B cell (primary cell): ENCODE results near the gene RAB10. TPM values are rescaled to one million over a fixed set of nuclear protein-coding genes. Genes with fewer than 3 reads are reported as not detected.

Experiments
- ATAC-seq: fragments of 200-7000 bp; cut with Tn5 transposase; one replicate; pipeline ENCODE4 v1.10.0; 2021; ENCODE audit warnings: low read depth, mild to moderate bottlenecking, moderate number of reproducible peaks, moderate library complexity
- CTCF ChIA-PET: fragments of 350-600 bp; sonication (Branson Sonifier 250); formaldehyde crosslinking; loops from one replicate; lab custom pipeline; 2021; ENCODE audit warnings: antibody characterized with exemption, inconsistent platforms; lab: Charles Lee
- POLR2A ChIA-PET: fragments of 350-600 bp; sonication (Branson Sonifier 250); formaldehyde crosslinking; loops from one replicate; lab custom pipeline; 2021; ENCODE audit warnings: antibody characterized with exemption; lab: Charles Lee
- DNase-seq: peaks from one replicate; pipeline ENCODE4 v3.0.0; 2013
- H2AFZ ChIP-seq: 2 replicates; pipeline ENCODE4 v1.6.1; 2012; ENCODE audit warnings: mild to moderate bottlenecking, low read depth, low read length; ENCODE audit not compliant: insufficient read depth, poor library complexity, severe bottlenecking
- H3K27ac ChIP-seq, 2 donors: 1 replicate in 1 of 2; 2 replicates in 1 of 2; pipeline ENCODE4 v1.5.1; 2012 to 2013; ENCODE audit warnings: low read length in 2 of 2, mild to moderate bottlenecking in 2 of 2, moderate library complexity in 1 of 2
- H3K27me3 ChIP-seq, 4 experiments: fragments of 200-600 bp in 1 of 4; sonication (generic) in 1 of 4; replicated peaks in 1 of 4; 1 replicate in 2 of 4; 2 replicates in 2 of 4; pipeline versions ENCODE4 v1.6.1 to v1.7.0; 2013 to 2016; ENCODE audit warnings: low read length in 3 of 4, mild to moderate bottlenecking in 2 of 4, mixed read lengths in 1 of 4, moderate library complexity in 1 of 4; ENCODE audit not compliant: insufficient read depth in 4 of 4, control insufficient read depth in 3 of 4; ENCODE audit errors: control extremely low read depth in 1 of 4
- H3K36me3 ChIP-seq, 2 experiments: replicated peaks in 1 of 2; 1 replicate in 1 of 2; 2 replicates in 1 of 2; pipeline versions ENCODE4 v1.6.1 to v1.7.1; 2013; ENCODE audit warnings: low read length in 1 of 2; ENCODE audit not compliant: insufficient read depth in 2 of 2, control insufficient read depth in 1 of 2; ENCODE audit errors: control extremely low read depth in 1 of 2, extremely low read depth in 1 of 2
- H3K4me1 ChIP-seq, 2 donors: fragments of 200-600 bp in 1 of 2; sonication (generic) in 1 of 2; 1 replicate in 1 of 2; 2 replicates in 1 of 2; pipeline versions ENCODE4 v1.5.1 to v1.6.1; 2013 to 2017; ENCODE audit warnings: low read length in 2 of 2; ENCODE audit not compliant: control insufficient read depth in 2 of 2, insufficient read depth in 2 of 2
- H3K4me2 ChIP-seq: replicated peaks from 2 replicates; pipeline ENCODE3; 2012; ENCODE audit warnings: mild to moderate bottlenecking, low read depth, low read length; ENCODE audit not compliant: poor library complexity, severe bottlenecking
- H3K4me3 ChIP-seq, 5 experiments: fragments of 200-600 bp in 1 of 5; sonication (generic) in 1 of 5; 1 replicate in 3 of 5; 2 replicates in 2 of 5; pipeline versions ENCODE4 v1.5.1 to v1.7.0; 2011 to 2016; ENCODE audit warnings: low read length in 4 of 5, mild to moderate bottlenecking in 4 of 5, low read depth in 2 of 5, control low read depth in 1 of 5, moderate library complexity in 1 of 5; ENCODE audit not compliant: insufficient read depth in 1 of 5; ENCODE audit errors: control extremely low read depth in 1 of 5, extremely low read depth in 1 of 5
- H3K79me2 ChIP-seq: fragments of 200-600 bp; sonication (generic); one replicate; pipeline ENCODE4 v1.6.0; 2016; ENCODE audit warnings: low read length; ENCODE audit not compliant: control insufficient read depth, insufficient read depth
- H3K9ac ChIP-seq: fragments of 200-600 bp; sonication (generic); 2 replicates; pipeline ENCODE4 v1.6.1; 2017; ENCODE audit warnings: mild to moderate bottlenecking, low read length, moderate library complexity
- H3K9me3 ChIP-seq, 3 donors: one replicate each; pipeline versions ENCODE4 v1.6.1 to v1.7.1; 2013; ENCODE audit warnings: low read length in 2 of 3; ENCODE audit not compliant: control insufficient read depth in 2 of 3, insufficient read depth in 1 of 3; ENCODE audit errors: control extremely low read depth in 1 of 3
- H4K20me1 ChIP-seq: 2 replicates; pipeline ENCODE4 v1.6.0; 2012; ENCODE audit warnings: mild to moderate bottlenecking, low read length; ENCODE audit not compliant: insufficient read depth, control insufficient read depth, poor library complexity, severe bottlenecking
- H3K27ac Mint-ChIP-seq: one replicate; pipeline ENCODE4 v1.8.0; 2021; ENCODE audit warnings: mixed read lengths
- H3K27me3 Mint-ChIP-seq: one replicate; pipeline ENCODE4 v1.8.0; 2021; ENCODE audit warnings: mixed read lengths
- H3K4me1 Mint-ChIP-seq: one replicate; pipeline ENCODE4 v1.8.0; 2021; ENCODE audit warnings: mixed read lengths
- H3K4me3 Mint-ChIP-seq: one replicate; pipeline ENCODE4 v1.8.0; 2021; ENCODE audit warnings: mixed read lengths
- H3K9me3 Mint-ChIP-seq: one replicate; pipeline ENCODE4 v1.8.0; 2022; ENCODE audit warnings: mixed read lengths; ENCODE audit not compliant: insufficient read depth
- CTCF ChIP-seq: fragments of 200-600 bp; IDR thresholded peaks from one replicate; pipeline ENCODE4 v1.8.0; 2022; ENCODE audit warnings: antibody characterized with exemption, mild to moderate bottlenecking
- EZH2 ChIP-seq: IDR thresholded peaks from 2 replicates; pipeline ENCODE4 v1.6.1; 2012; ENCODE audit warnings: borderline replicate concordance, low read depth, mild to moderate bottlenecking, moderate library complexity, low read length; ENCODE audit not compliant: insufficient read depth, poor library complexity, severe bottlenecking
- WGBS: methylation state at CpG from one replicate; pipeline ENCODE4 v1.1.5; 2013; ENCODE audit warnings: missing lambda C conversion rate; ENCODE audit not compliant: insufficient coverage; 5-methylcytosine and 5-hydroxymethylcytosine counted together
- intact Hi-C: fragments of 100-400 bp; cut with micrococcal nuclease; formaldehyde crosslinking; loops from one replicate; pipeline ENCODE4 v1.10.0; 2022
- polyA plus RNA-seq: library from polyadenylated mRNA; depleted of rRNA; stranded (reverse); fragments of >200 nt; gene quantifications from 2 replicates; pipeline ENCODE4 v1.2.3, GENCODE V29; 2012
- total RNA-seq, 2 donors: library from RNA; stranded (reverse); fragments of 120-200 nt in 1 of 2; gene quantifications; 1 replicate in 1 of 2; 2 replicates in 1 of 2; pipeline versions ENCODE4 v1.2.3 to v1.2.4, GENCODE V29; 2013 to 2022

Gene RAB10
- total and polyA plus RNA-seq, 2 donors (not counting 1 experiment from before 2014, with no cell fraction given): 21.7 to 66.7 TPM

- Histone ChIP-seq H3K4me1 (peaks cover 20 to 25% of the 10 kb centered on the region in 2 donors), H3K27ac (no peak overlapping the region), H3K79me2 (no peaks in the 10 kb centered on the region), H3K9me3 (peaks cover 0 to 5% (median 0%) of the 10 kb centered on the region in 3 donors), H4K20me1 (no peaks in the 10 kb centered on the region), H3K4me2 (no peak overlapping the region), H2AFZ (no peak overlapping the region), H3K4me3 (no peak overlapping the region), H3K27me3 (peaks cover 0 to 40% (median 7%) of the 10 kb centered on the region in 4 experiments), H3K9ac (no peak overlapping the region), H3K36me3 (no peaks in the 10 kb centered on the region)
- WGBS: 100% methylated on average over 3 of the region's 5 CpGs
- ATAC-seq (no peak), DNase-seq (no peak)
- peaks cover 24% of the 10 kb centered on the region for H3K4me1 Mint-ChIP-seq
- ChIA-PET POLR2A (no interaction called here), CTCF (no interaction called here)
- intact Hi-C loops: loop anchor here (5.0 kb wide), 1 partner anchor 150 kb away; the partner anchor contains the start of gene RAB10
- H3K9me3 Mint-ChIP-seq: no peaks in the 10 kb centered on the region
- peaks cover 18% of the 10 kb centered on the region for H3K27me3 Mint-ChIP-seq
- no peak overlapping the region for H3K27ac Mint-ChIP-seq
- no peak overlapping the region for H3K4me3 Mint-ChIP-seq
- TF ChIP-seq CTCF (no peak), EZH2 (no peak)
These were observed 148.6 kb downstream of the RAB10 start for GRCh38 chr2:26182441-26182840.

- H3K27me3 ChIP-seq: peaks cover 0 to 36% (median 7%) of the 10 kb centered on the region in 4 experiments
- DNase-seq (no peak), ATAC-seq (no peak)
- no peak overlapping the region for H3K27ac ChIP-seq
- H4K20me1 ChIP-seq: no peaks in the 10 kb centered on the region
- no peak overlapping the region for H3K9ac ChIP-seq
- H3K79me2 ChIP-seq: no peaks in the 10 kb centered on the region
- H3K4me2 ChIP-seq: no peak overlapping the region
- H2AFZ ChIP-seq: no peak overlapping the region
- H3K36me3 ChIP-seq: no peaks in the 10 kb centered on the region
- H3K9me3 ChIP-seq: peaks cover 0 to 5% (median 0%) of the 10 kb centered on the region in 3 donors
- ChIA-PET CTCF (no interaction called here), POLR2A (no interaction called here)
- Mint-ChIP-seq H3K27me3 (peaks cover 18% of the 10 kb centered on the region), H3K4me3 (peak overlapping the region; percentile 52), H3K9me3 (no peaks in the 10 kb centered on the region), H3K27ac (peak overlapping the region; percentile 63), H3K4me1 (peaks cover 24% of the 10 kb centered on the region)
- H3K4me1 ChIP-seq: peaks cover 20 to 25% of the 10 kb centered on the region in 2 donors
- TF ChIP-seq EZH2 (no peak), CTCF (no peak)
- H3K4me3 ChIP-seq: no peak overlapping the region
- intact Hi-C loops: loop anchor here (5.0 kb wide), 1 partner anchor 151 kb away; the partner anchor contains the start of gene RAB10
- WGBS: 95% methylated on average over 9 of the region's 11 CpGs
These were observed 149.2 kb downstream of the RAB10 start for GRCh38 chr2:26182887-26183630.
